IMR-90 (cell line): Measurements from ENCODE around the gene OPN4. TPM values are rescaled to one million over a fixed set of nuclear protein-coding genes. Genes with fewer than 3 reads are reported as not detected.
A peak's percentile ranks its signal among the peaks of the same experiment; 100 is the strongest.

Source experiments
- ATAC-seq: fragments of 200-7000 bp; cut with Tn5 transposase; 2 replicates; pipeline ENCODE4 v1.9.1; 2020; ENCODE audit warnings: low read depth, mild to moderate bottlenecking, moderate library complexity
- BruUV-seq: library from RNA; stranded (reverse); fragments of 400-500 nt; replicated peaks from 2 replicates; lab custom pipeline; 2021; lab: Mats Ljungman, UMichigan
- CTCF ChIA-PET: fragments of 300-600 bp; formaldehyde crosslinking; extraction: SDS; loops from one replicate; lab custom pipeline; 2021; ENCODE audit warnings: antibody characterized with exemption; lab: Yijun Ruan, JAX
- POLR2A ChIA-PET: fragments of 300-600 bp; sonication (Branson Sonifier 250); formaldehyde crosslinking; loops from one replicate; lab custom pipeline; 2022; ENCODE audit warnings: antibody characterized with exemption; ENCODE audit not compliant: unreplicated experiment; lab: Charles Lee
- DNase-seq: peaks from one replicate; pipeline ENCODE4 v3.0.0; 2013
- H2AFZ ChIP-seq: replicated peaks from 2 replicates; pipeline ENCODE3; 2013; ENCODE audit warnings: low read length, mild to moderate bottlenecking; ENCODE audit not compliant: poor library complexity
- H2AK5ac ChIP-seq: 2 replicates; pipeline ENCODE4 v1.6.1; 2013; ENCODE audit warnings: low read depth, low read length, inconsistent platforms
- H2AK9ac ChIP-seq: replicated peaks from 2 replicates; pipeline ENCODE3; 2013; ENCODE audit warnings: mild to moderate bottlenecking, low read depth, low read length, moderate library complexity; ENCODE audit not compliant: poor library complexity
- H2BK120ac ChIP-seq: 2 replicates; pipeline ENCODE4 v1.6.1; 2013; ENCODE audit warnings: low read depth, low read length, inconsistent platforms
- H2BK15ac ChIP-seq: 3 replicates; pipeline ENCODE4 v1.6.1; 2013; ENCODE audit warnings: low read depth, low read length, inconsistent platforms
- H2BK20ac ChIP-seq: 2 replicates; pipeline ENCODE4 v1.6.1; 2013; ENCODE audit warnings: low read depth, mild to moderate bottlenecking, inconsistent platforms, low read length, moderate library complexity
- H2BK5ac ChIP-seq: 2 replicates; pipeline ENCODE4 v1.6.1; 2013; ENCODE audit warnings: mild to moderate bottlenecking, low read depth, low read length, inconsistent platforms; ENCODE audit not compliant: poor library complexity, severe bottlenecking
- H3K14ac ChIP-seq: replicated peaks from 2 replicates; pipeline ENCODE4 v1.6.1; 2013; ENCODE audit warnings: low read depth, low read length, inconsistent platforms
- H3K18ac ChIP-seq: 2 replicates; pipeline ENCODE4 v1.6.1; 2013; ENCODE audit warnings: low read depth, low read length, control low read depth
- H3K23ac ChIP-seq: 2 replicates; pipeline ENCODE4 v1.6.1; 2013; ENCODE audit warnings: low read depth, low read length, inconsistent platforms
- H3K27ac ChIP-seq: 2 replicates; pipeline ENCODE4 v1.5.1; 2013; ENCODE audit warnings: mild to moderate bottlenecking, control low read depth, low read length; ENCODE audit not compliant: insufficient read depth
- H3K27me3 ChIP-seq: 2 replicates; pipeline ENCODE4 v1.6.1; 2013; ENCODE audit warnings: low read length; ENCODE audit not compliant: control insufficient read depth, insufficient read depth
- H3K36me3 ChIP-seq: 2 replicates; pipeline ENCODE4 v1.6.1; 2013; ENCODE audit warnings: low read length, mixed read lengths; ENCODE audit not compliant: control insufficient read depth, insufficient read depth
- H3K4ac ChIP-seq: 2 replicates; pipeline ENCODE4 v1.6.1; 2013; ENCODE audit warnings: low read depth, low read length, inconsistent platforms
- H3K4me1 ChIP-seq: 2 replicates; pipeline ENCODE4 v1.6.1; 2013; ENCODE audit warnings: low read length, mixed read lengths; ENCODE audit not compliant: control insufficient read depth, insufficient read depth
- H3K4me2 ChIP-seq: 2 replicates; pipeline ENCODE4 v1.6.1; 2013; ENCODE audit warnings: low read depth, mild to moderate bottlenecking, control low read depth, low read length, moderate library complexity
- H3K4me3 ChIP-seq: 2 replicates; pipeline ENCODE4 v1.5.1; 2013; ENCODE audit warnings: low read depth, mild to moderate bottlenecking, control low read depth, low read length, moderate library complexity; ENCODE audit not compliant: insufficient read depth
- H3K56ac ChIP-seq: 2 replicates; pipeline ENCODE4 v1.6.1; 2013; ENCODE audit warnings: low read length, inconsistent platforms; ENCODE audit not compliant: insufficient read depth; ENCODE audit errors: extremely low read depth
- H3K79me1 ChIP-seq, 2 experiments: 2 replicates each; pipeline ENCODE4 v1.6.1; 2013; ENCODE audit warnings: low read length in 2 of 2, inconsistent platforms in 1 of 2, low read depth in 1 of 2
- H3K9ac ChIP-seq: 2 replicates; pipeline ENCODE4 v1.6.1; 2013; ENCODE audit warnings: low read depth, low read length, control low read depth
- H3K9me1 ChIP-seq: 2 replicates; pipeline ENCODE4 v1.6.1; 2013; ENCODE audit warnings: low read length, inconsistent platforms; ENCODE audit not compliant: insufficient read depth
- H3K9me3 ChIP-seq: 2 replicates; pipeline ENCODE4 v1.6.1; 2013; ENCODE audit warnings: low read length; ENCODE audit not compliant: control insufficient read depth, insufficient read depth
- H4K20me1 ChIP-seq: 2 replicates; pipeline ENCODE4 v1.6.1; 2013; ENCODE audit warnings: low read length, inconsistent platforms; ENCODE audit not compliant: insufficient read depth
- H4K5ac ChIP-seq: 2 replicates; pipeline ENCODE4 v1.6.1; 2013; ENCODE audit warnings: mild to moderate bottlenecking, low read depth, low read length, control low read depth
- H4K8ac ChIP-seq, 2 experiments: 2 replicates each; pipeline ENCODE4 v1.6.1; 2013; ENCODE audit warnings: low read depth in 2 of 2, low read length in 2 of 2, control low read depth in 1 of 2, inconsistent platforms in 1 of 2
- H4K91ac ChIP-seq: 2 replicates; pipeline ENCODE4 v1.6.1; 2013; ENCODE audit warnings: low read depth, low read length, inconsistent platforms; ENCODE audit not compliant: insufficient read depth
- CEBPB ChIP-seq: IDR thresholded peaks from 2 replicates; pipeline ENCODE4 v1.6.1; 2012; ENCODE audit warnings: low read depth, low read length, improper control_type of control experiment
- RCOR1 ChIP-seq: IDR thresholded peaks from 2 replicates; pipeline ENCODE4 v1.6.1; 2012; ENCODE audit warnings: mild to moderate bottlenecking, low read length, improper control_type of control experiment; ENCODE audit not compliant: insufficient replicate concordance
- WGBS, 2 experiments: methylation state at CpG; one replicate each; pipeline versions ENCODE4 v1.1.5 to v1.1.7; 2013; ENCODE audit warnings: missing lambda C conversion rate in 2 of 2; ENCODE audit not compliant: insufficient read length in 1 of 2; ENCODE audit errors: extremely low coverage in 2 of 2; 5-methylcytosine and 5-hydroxymethylcytosine counted together
- dilution Hi-C: fragments of 300-500 bp; cut with HindIII; formaldehyde crosslinking; loops from one replicate; pipeline ENCODE4 v1.14.3; 2018; ENCODE audit warnings: low sequenced_read_pairs; ENCODE audit not compliant: unreplicated experiment
- in situ Hi-C: fragments of 300-500 bp; cut with MboI; formaldehyde crosslinking; loops from 3 replicates; pipeline ENCODE4 v1.14.3; 2019; ENCODE audit warnings: low sequenced_read_pairs, inconsistent platforms, mixed read lengths
- intact Hi-C: fragments of 100-400 bp; cut with micrococcal nuclease; formaldehyde crosslinking; loops from 2 replicates; pipeline ENCODE4 v1.10.0; 2022
- polyA plus RNA-seq, 3 experiments: library from polyadenylated mRNA; depleted of rRNA; stranded (reverse); fragments of >200 nt; gene quantifications; 2 replicates each; pipeline ENCODE4 v1.2.3, GENCODE V29; 2012; ENCODE audit warnings: low replicate concordance in 1 of 3
- total RNA-seq: library from RNA; depleted of rRNA; stranded (reverse); fragments of >200 nt; gene quantifications from 2 replicates; pipeline ENCODE4 v1.2.3, GENCODE V29; 2012

Gene OPN4
- total and polyA plus RNA-seq, 2 of the 4 experiments (the other 2 are of a cell fraction): 0.03 TPM; not detected in 1

DNA sequence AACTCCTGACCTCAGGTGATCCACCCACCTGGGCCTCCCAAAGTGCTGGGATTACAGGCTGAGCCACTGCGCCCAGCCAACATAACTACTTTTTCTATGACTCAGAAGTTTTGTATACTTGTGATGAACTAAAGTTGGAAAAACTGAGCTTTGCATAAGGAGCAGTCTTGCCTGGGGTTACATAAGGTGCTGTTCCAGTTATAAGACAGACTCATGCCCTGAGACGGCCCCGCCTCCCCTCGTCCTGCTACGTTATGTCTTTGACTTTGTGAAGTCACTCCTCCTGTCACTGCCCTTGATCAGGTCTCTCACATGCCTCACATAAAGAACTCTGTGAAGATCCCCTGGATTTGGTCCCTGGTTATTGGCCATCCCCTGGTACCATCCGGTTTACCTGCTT, 40.4 kb upstream of the OPN4 start:
- H2AK5ac ChIP-seq: no peak overlapping the region
- TF ChIP-seq CEBPB: 0 out of 2 replicates have a peak, but pooled peaks have one; percentile 21
- TF ChIP-seq RCOR1: no peak
- no peak overlapping the region for H3K14ac ChIP-seq
- no peak overlapping the region for H3K4ac ChIP-seq
- no peaks in the 10 kb centered on the region for H4K20me1 ChIP-seq
- H2BK15ac ChIP-seq: no peak overlapping the region
- intact Hi-C loops (no loop called here), dilution Hi-C loops (no loop called here), in situ Hi-C loops (no loop called here)
- no peaks in the 10 kb centered on the region; the same call in none of the 2 replicates for H3K27me3 ChIP-seq
- no peak overlapping the region for H3K56ac ChIP-seq
- H2AK9ac ChIP-seq: no peak overlapping the region
- no peaks in the 10 kb centered on the region for H3K9me3 ChIP-seq
- H2BK5ac ChIP-seq: no peak overlapping the region
- CTCF ChIA-PET: no interaction called here
- POLR2A ChIA-PET: no interaction called here
- peak; percentile 11; the same call in 1 of the 2 replicates for ATAC-seq
- no peak overlapping the region for H3K9ac ChIP-seq
- H4K91ac ChIP-seq: no peak overlapping the region
- H3K4me1 ChIP-seq: no peaks in the 10 kb centered on the region
- no peak overlapping the region for H4K8ac ChIP-seq
- H3K23ac ChIP-seq: no peak overlapping the region
- 76% methylated on average over 3 of the region's 6 CpGs; no CpG with 5 or more reads in 1 of the 2 experiments for WGBS, 2 experiments
- peak; percentile 42 for DNase-seq
- 0 out of 2 replicates have a peak, but pooled peaks cover 3% of the 10 kb centered on the region for H3K9me1 ChIP-seq
- BruUV-seq: no TSS peak
- no peak overlapping the region for H4K5ac ChIP-seq
- no peaks in the 10 kb centered on the region for H3K79me1 ChIP-seq
- no peak overlapping the region for H3K27ac ChIP-seq
- H3K4me3 ChIP-seq: no peak overlapping the region
- no peak overlapping the region for H3K18ac ChIP-seq
- no peak overlapping the region for H2BK120ac ChIP-seq
- H3K4me2 ChIP-seq: no peak overlapping the region
- no peak overlapping the region for H2AFZ ChIP-seq
- H2BK20ac ChIP-seq: no peak overlapping the region
- H3K36me3 ChIP-seq: no peaks in the 10 kb centered on the region
